Measurements from ENCODE around the gene FIP1L1.

The FIP1L1 gene

DNA sequence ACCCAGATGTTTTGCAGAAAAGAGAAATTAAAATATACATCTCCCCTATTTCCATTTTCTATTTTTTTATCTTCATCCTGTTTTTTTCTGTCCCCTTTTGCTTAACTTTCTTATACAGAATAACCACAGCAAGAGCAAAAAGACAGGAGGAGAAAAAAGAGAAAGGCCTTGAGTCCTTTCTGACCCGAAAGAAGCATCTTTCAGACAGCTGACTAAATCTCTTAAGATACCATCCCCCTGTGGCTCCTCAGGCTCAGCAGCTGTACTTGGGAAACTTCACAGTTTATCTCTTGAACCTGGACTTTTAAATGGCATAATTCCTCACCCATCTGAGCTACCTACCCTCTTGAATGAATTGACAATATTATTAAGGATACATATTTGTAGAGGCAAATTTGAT, 100.2 kb downstream of the FIP1L1 start:
- H3K27me3 ChIP-seq (ENCODE audit: insufficient read depth, poor library complexity, severe bottlenecking): no peaks in the 10 kb centered on the region
- H3K27ac ChIP-seq (replicated peaks): no peak overlapping the region
- TF ChIP-seq, protein P1, sequence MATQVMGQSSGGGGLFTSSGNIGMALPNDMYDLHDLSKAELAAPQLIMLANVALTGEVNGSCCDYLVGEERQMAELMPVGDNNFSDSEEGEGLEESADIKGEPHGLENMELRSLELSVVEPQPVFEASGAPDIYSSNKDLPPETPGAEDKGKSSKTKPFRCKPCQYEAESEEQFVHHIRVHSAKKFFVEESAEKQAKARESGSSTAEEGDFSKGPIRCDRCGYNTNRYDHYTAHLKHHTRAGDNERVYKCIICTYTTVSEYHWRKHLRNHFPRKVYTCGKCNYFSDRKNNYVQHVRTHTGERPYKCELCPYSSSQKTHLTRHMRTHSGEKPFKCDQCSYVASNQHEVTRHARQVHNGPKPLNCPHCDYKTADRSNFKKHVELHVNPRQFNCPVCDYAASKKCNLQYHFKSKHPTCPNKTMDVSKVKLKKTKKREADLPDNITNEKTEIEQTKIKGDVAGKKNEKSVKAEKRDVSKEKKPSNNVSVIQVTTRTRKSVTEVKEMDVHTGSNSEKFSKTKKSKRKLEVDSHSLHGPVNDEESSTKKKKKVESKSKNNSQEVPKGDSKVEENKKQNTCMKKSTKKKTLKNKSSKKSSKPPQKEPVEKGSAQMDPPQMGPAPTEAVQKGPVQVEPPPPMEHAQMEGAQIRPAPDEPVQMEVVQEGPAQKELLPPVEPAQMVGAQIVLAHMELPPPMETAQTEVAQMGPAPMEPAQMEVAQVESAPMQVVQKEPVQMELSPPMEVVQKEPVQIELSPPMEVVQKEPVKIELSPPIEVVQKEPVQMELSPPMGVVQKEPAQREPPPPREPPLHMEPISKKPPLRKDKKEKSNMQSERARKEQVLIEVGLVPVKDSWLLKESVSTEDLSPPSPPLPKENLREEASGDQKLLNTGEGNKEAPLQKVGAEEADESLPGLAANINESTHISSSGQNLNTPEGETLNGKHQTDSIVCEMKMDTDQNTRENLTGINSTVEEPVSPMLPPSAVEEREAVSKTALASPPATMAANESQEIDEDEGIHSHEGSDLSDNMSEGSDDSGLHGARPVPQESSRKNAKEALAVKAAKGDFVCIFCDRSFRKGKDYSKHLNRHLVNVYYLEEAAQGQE (IDR thresholded peaks at IDR 0.05; ENCODE audit: insufficient replicate concordance, low read depth): no peak
- no peak for TF ChIP-seq POLR2AphosphoS5 (IDR thresholded peaks at IDR 0.05; ENCODE audit: low read depth)
- no peak for TF ChIP-seq SPI1 (IDR thresholded peaks at IDR 0.05; ENCODE audit: borderline replicate concordance, low read depth)
- TF ChIP-seq, protein P2, sequence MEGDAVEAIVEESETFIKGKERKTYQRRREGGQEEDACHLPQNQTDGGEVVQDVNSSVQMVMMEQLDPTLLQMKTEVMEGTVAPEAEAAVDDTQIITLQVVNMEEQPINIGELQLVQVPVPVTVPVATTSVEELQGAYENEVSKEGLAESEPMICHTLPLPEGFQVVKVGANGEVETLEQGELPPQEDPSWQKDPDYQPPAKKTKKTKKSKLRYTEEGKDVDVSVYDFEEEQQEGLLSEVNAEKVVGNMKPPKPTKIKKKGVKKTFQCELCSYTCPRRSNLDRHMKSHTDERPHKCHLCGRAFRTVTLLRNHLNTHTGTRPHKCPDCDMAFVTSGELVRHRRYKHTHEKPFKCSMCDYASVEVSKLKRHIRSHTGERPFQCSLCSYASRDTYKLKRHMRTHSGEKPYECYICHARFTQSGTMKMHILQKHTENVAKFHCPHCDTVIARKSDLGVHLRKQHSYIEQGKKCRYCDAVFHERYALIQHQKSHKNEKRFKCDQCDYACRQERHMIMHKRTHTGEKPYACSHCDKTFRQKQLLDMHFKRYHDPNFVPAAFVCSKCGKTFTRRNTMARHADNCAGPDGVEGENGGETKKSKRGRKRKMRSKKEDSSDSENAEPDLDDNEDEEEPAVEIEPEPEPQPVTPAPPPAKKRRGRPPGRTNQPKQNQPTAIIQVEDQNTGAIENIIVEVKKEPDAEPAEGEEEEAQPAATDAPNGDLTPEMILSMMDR (IDR thresholded peaks at IDR 0.05; ENCODE audit: insufficient read depth, low read length): no peak
- no peak for TF ChIP-seq GABPA (IDR thresholded peaks at IDR 0.05; ENCODE audit: low read depth)
- DNase-seq (ENCODE audit: low read depth in 1 of 2, low spot score in 1 of 2): no peak
- H3K4me3 ChIP-seq (replicated peaks; ENCODE audit: insufficient read depth, low read length): no peak overlapping the region

DNA sequence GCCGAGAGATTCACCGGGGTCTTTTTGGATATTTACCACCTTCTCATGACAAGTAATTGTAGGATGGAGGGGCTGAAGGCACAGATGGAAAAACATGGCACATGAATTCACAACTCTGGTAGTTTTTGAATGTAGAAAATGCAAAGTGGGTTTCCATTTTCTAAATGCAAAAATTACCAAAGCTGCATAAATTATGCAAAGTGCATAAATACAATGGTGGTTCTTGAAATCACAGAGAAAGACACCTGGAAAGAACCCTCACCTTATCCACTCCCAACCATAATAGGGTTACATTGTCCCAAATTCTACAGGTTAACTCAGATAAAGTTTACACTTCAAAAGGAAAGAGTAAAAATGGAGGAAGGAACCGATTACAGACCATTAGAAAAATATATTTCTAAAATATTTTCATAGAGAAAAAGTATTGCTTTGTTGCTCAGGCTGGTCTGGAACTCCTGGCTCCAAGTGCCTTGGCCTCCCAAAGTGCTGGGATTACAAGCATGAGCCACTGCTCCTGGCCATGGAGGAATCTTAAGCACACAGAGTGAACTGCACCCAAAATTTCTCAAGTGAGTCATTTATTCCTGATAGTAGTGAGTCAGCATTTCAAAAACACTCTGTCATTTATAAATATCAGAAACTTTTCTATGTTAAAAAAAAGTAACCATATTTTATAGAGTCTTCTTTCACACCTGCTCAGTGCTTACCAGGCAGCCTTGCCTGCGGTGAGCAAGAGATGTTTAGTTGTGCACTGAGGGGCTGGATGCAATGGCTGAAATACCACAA, 101.4 kb downstream of the FIP1L1 start:
- DNase-seq (ENCODE audit: low read depth in 1 of 2, low spot score in 1 of 2): no peak
- peaks cover 3% of the 10 kb centered on the region for H3K27me3 ChIP-seq (ENCODE audit: insufficient read depth, poor library complexity, severe bottlenecking)
- TF ChIP-seq, protein P1 (IDR thresholded peaks at IDR 0.05; ENCODE audit: insufficient replicate concordance, low read depth): no peak
- no peak for TF ChIP-seq SPI1 (IDR thresholded peaks at IDR 0.05; ENCODE audit: borderline replicate concordance, low read depth)
- TF ChIP-seq GABPA (IDR thresholded peaks at IDR 0.05; ENCODE audit: low read depth): no peak
- TF ChIP-seq, protein P2 (IDR thresholded peaks at IDR 0.05; ENCODE audit: insufficient read depth, low read length): no peak
- TF ChIP-seq POLR2AphosphoS5 (IDR thresholded peaks at IDR 0.05; ENCODE audit: low read depth): no peak
- H3K27ac ChIP-seq (replicated peaks): no peak overlapping the region
- H3K4me3 ChIP-seq (replicated peaks; ENCODE audit: insufficient read depth, low read length): no peak overlapping the region

DNA sequence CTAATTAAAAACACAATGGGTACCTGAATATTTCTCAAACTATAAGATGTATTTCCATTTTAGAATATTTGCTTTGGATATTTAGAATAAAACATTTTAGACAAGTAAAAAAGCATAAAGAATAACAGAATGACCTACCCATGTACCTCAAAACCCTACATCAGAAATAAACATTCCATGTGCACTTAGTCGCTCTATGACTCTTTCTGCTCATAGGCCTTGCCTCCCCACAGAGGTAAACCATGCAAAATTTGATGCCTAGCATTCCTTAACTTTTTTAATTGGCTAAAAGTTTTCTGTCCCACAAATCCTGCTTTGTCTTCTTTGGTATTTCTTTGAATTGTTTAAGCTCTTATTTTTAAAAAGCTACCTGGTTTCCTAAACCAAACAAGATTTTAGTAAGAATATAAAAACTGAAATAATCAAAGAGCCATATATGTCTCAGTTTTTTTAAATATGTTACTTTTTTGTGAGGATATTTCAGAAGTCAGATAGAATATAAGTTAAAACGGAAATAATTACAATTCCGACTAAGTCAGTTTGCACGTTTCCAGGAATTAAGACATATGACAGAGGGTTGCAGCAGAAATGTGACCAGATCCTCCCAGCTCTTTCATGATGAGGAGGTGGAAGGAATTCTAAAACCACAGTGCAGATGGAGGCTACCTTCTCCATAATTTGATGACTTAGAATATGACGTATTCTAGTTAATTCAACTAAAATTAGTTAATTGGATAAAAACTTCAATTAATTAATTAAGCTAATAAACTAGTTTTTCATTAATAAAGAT, 102.5 kb downstream of the FIP1L1 start:
- no peak for DNase-seq (ENCODE audit: low read depth in 1 of 2, low spot score in 1 of 2)

DNA sequence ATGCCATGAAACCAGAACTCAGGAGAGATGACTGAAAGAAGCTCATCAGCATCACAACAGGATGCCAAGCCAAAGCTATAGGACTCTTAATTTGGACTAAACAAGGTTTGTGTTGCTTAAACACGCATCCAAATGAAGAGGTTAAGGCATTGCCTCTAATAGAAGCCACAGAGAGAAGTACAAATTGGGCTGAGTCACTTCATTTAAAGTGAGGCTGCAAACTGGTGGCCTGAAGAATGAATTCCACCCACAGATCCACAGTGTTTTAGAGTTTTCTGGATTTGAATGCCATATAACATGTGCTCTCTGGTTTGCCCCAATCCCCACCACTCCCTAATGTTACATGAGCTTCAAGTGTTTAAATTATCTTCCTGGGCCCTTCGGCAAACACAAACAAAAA, 103.5 kb downstream of the FIP1L1 start:
- Histone ChIP-seq H3K27ac (replicated peaks) (no peak overlapping the region), H3K27me3 (ENCODE audit: insufficient read depth, poor library complexity, severe bottlenecking) (peaks cover 8% of the 10 kb centered on the region), H3K4me3 (replicated peaks; ENCODE audit: insufficient read depth, low read length) (no peak overlapping the region)
- DNase-seq (ENCODE audit: low read depth in 1 of 2, low spot score in 1 of 2): no peak
- TF ChIP-seq SPI1 (IDR thresholded peaks at IDR 0.05; ENCODE audit: borderline replicate concordance, low read depth) (no peak), GABPA (IDR thresholded peaks at IDR 0.05; ENCODE audit: low read depth) (no peak), POLR2AphosphoS5 (IDR thresholded peaks at IDR 0.05; ENCODE audit: low read depth) (no peak)
- TF ChIP-seq, protein P1 (IDR thresholded peaks at IDR 0.05; ENCODE audit: insufficient replicate concordance, low read depth): no peak
- TF ChIP-seq, protein P2 (IDR thresholded peaks at IDR 0.05; ENCODE audit: insufficient read depth, low read length): no peak

More for the DNA sequence above, 102.5 kb downstream of the FIP1L1 start:
- Histone ChIP-seq H3K4me3 (replicated peaks; ENCODE audit: insufficient read depth, low read length) (no peak overlapping the region), H3K27me3 (ENCODE audit: insufficient read depth, poor library complexity, severe bottlenecking) (peaks cover 3% of the 10 kb centered on the region), H3K27ac (replicated peaks) (no peak overlapping the region)
- TF ChIP-seq POLR2AphosphoS5 (IDR thresholded peaks at IDR 0.05; ENCODE audit: low read depth): no peak

Data from HL-60 (cell line).